ENCODE results near the gene DNMT3A. TPM values are rescaled to one million over a fixed set of nuclear protein-coding genes. Genes with fewer than 3 reads are reported as not detected.

Gene DNMT3A
- polyA plus RNA-seq, 2 donors, result 5.0 to 7.3 TPM

GRCh38 chr2:25339211-25339674, 2.5 kb downstream of the DNMT3A start:
- Histone ChIP-seq H3K27me3 (ENCODE audit: control insufficient read depth in 1 of 2, insufficient read depth in 2 of 2, low read length in 2 of 2) (no peaks in the 10 kb centered on the region), H3K4me1 (ENCODE audit: control insufficient read depth in 2 of 2, insufficient read depth in 2 of 2, low read length in 1 of 2) (peaks cover 2 to 11% of the 10 kb centered on the region in 2 donors), H3K4me3 (ENCODE audit: low read depth in 1 of 2, low read length in 2 of 2) (no peak overlapping the region), H3K27ac (ENCODE audit: low read depth in 2 of 2, low read length in 1 of 2) (no peak overlapping the region), H3K36me3 (ENCODE audit: control insufficient read depth in 2 of 2, insufficient read depth in 2 of 2, low read length in 1 of 2) (peaks cover 0 to 2% of the 10 kb centered on the region in 2 donors), H3K9me3 (ENCODE audit: control insufficient read depth in 2 of 2, insufficient read depth in 1 of 2, low read depth in 1 of 2, low read length in 1 of 2) (no peaks in the 10 kb centered on the region)
- 65 to 73% methylated on average over 7 to 8 of the region's 8 CpGs for WGBS, 2 donors

DNA sequence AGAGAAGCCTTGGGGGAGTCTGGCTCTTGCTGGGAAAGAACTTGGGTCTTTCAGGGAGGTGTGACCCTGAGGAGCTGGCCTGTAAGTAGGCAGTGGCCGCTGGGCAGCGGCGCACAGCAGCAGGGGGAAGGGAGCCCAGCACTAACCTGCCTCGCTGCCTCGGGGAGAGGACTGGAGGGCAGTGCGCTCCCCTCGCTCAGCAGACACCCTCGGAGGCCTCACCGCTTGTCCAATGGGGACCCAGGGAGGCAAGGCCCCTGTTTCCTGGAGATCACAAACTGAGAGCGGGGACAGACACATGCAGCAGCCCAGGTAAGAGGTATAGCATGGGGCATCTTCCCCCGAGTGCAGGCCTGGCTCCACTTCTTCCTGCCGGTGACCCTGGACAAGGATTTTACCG, 3.3 kb downstream of the DNMT3A start:
- 84 to 86% methylated on average over 13 of the region's 13 CpGs for WGBS, 2 donors
- H3K4me1 ChIP-seq (ENCODE audit: control insufficient read depth in 2 of 2, insufficient read depth in 2 of 2, low read length in 1 of 2), result peaks cover 2 to 11% of the 10 kb centered on the region in 2 donors
- H3K4me3 ChIP-seq (ENCODE audit: low read depth in 1 of 2, low read length in 2 of 2), result no peak overlapping the region
- no peak overlapping the region for H3K27ac ChIP-seq (ENCODE audit: low read depth in 2 of 2, low read length in 1 of 2)
- H3K9me3 ChIP-seq (ENCODE audit: control insufficient read depth in 2 of 2, insufficient read depth in 1 of 2, low read depth in 1 of 2, low read length in 1 of 2), result no peaks in the 10 kb centered on the region
- peaks cover 0 to 2% of the 10 kb centered on the region in 2 donors for H3K36me3 ChIP-seq (ENCODE audit: control insufficient read depth in 2 of 2, insufficient read depth in 2 of 2, low read length in 1 of 2)
- no peaks in the 10 kb centered on the region for H3K27me3 ChIP-seq (ENCODE audit: control insufficient read depth in 1 of 2, insufficient read depth in 2 of 2, low read length in 2 of 2)

GRCh38 chr2:25337891-25338290, 3.8 kb downstream of the DNMT3A start:
- Histone ChIP-seq H3K27me3 (ENCODE audit: control insufficient read depth in 1 of 2, insufficient read depth in 2 of 2, low read length in 2 of 2) (no peaks in the 10 kb centered on the region), H3K27ac (ENCODE audit: low read depth in 2 of 2, low read length in 1 of 2) (peak overlapping the region in 1 of 2 donors; percentile 11), H3K36me3 (ENCODE audit: control insufficient read depth in 2 of 2, insufficient read depth in 2 of 2, low read length in 1 of 2) (peaks cover 0 to 2% of the 10 kb centered on the region in 2 donors), H3K4me1 (ENCODE audit: control insufficient read depth in 2 of 2, insufficient read depth in 2 of 2, low read length in 1 of 2) (peaks cover 2 to 11% of the 10 kb centered on the region in 2 donors), H3K9me3 (ENCODE audit: control insufficient read depth in 2 of 2, insufficient read depth in 1 of 2, low read depth in 1 of 2, low read length in 1 of 2) (no peaks in the 10 kb centered on the region), H3K4me3 (ENCODE audit: low read depth in 1 of 2, low read length in 2 of 2) (no peak overlapping the region)
- WGBS, 2 donors, result 73 to 74% methylated on average over 7 of the region's 7 CpGs

- WGBS, 2 donors, result 63 to 73% methylated on average over 10 of the region's 10 CpGs
- no peak overlapping the region for H3K27ac ChIP-seq (ENCODE audit: low read depth in 2 of 2, low read length in 1 of 2)
- no peak overlapping the region for H3K4me3 ChIP-seq (ENCODE audit: low read depth in 1 of 2, low read length in 2 of 2)
- H3K27me3 ChIP-seq (ENCODE audit: control insufficient read depth in 1 of 2, insufficient read depth in 2 of 2, low read length in 2 of 2), result no peaks in the 10 kb centered on the region
- peaks cover 0 to 2% of the 10 kb centered on the region in 2 donors for H3K36me3 ChIP-seq (ENCODE audit: control insufficient read depth in 2 of 2, insufficient read depth in 2 of 2, low read length in 1 of 2)
- H3K4me1 ChIP-seq (ENCODE audit: control insufficient read depth in 2 of 2, insufficient read depth in 2 of 2, low read length in 1 of 2), result peaks cover 2 to 11% of the 10 kb centered on the region in 2 donors
- no peaks in the 10 kb centered on the region for H3K9me3 ChIP-seq (ENCODE audit: control insufficient read depth in 2 of 2, insufficient read depth in 1 of 2, low read depth in 1 of 2, low read length in 1 of 2)
Observed at GRCh38 chr2:25337276-25337675, 4.4 kb downstream of the DNMT3A start.

- 75 to 88% methylated on average over 10 of the region's 10 CpGs for WGBS, 2 donors
- Histone ChIP-seq H3K9me3 (ENCODE audit: control insufficient read depth in 2 of 2, insufficient read depth in 1 of 2, low read depth in 1 of 2, low read length in 1 of 2) (no peaks in the 10 kb centered on the region), H3K4me1 (ENCODE audit: control insufficient read depth in 2 of 2, insufficient read depth in 2 of 2, low read length in 1 of 2) (peaks cover 2 to 13% of the 10 kb centered on the region in 2 donors), H3K27me3 (ENCODE audit: control insufficient read depth in 1 of 2, insufficient read depth in 2 of 2, low read length in 2 of 2) (no peaks in the 10 kb centered on the region), H3K27ac (ENCODE audit: low read depth in 2 of 2, low read length in 1 of 2) (no peak overlapping the region), H3K36me3 (ENCODE audit: control insufficient read depth in 2 of 2, insufficient read depth in 2 of 2, low read length in 1 of 2) (peaks cover 0 to 2% of the 10 kb centered on the region in 2 donors), H3K4me3 (ENCODE audit: low read depth in 1 of 2, low read length in 2 of 2) (no peak overlapping the region)
Observed at GRCh38 chr2:25336383-25336841, 5.3 kb downstream of the DNMT3A start.

GRCh38 chr2:25335971-25336370, 5.8 kb downstream of the DNMT3A start:
- 66 to 73% methylated on average over 6 of the region's 6 CpGs for WGBS, 2 donors
- Histone ChIP-seq H3K36me3 (ENCODE audit: control insufficient read depth in 2 of 2, insufficient read depth in 2 of 2, low read length in 1 of 2) (peaks cover 0 to 2% of the 10 kb centered on the region in 2 donors), H3K4me1 (ENCODE audit: control insufficient read depth in 2 of 2, insufficient read depth in 2 of 2, low read length in 1 of 2) (peaks cover 2 to 14% of the 10 kb centered on the region in 2 donors), H3K4me3 (ENCODE audit: low read depth in 1 of 2, low read length in 2 of 2) (no peak overlapping the region), H3K27me3 (ENCODE audit: control insufficient read depth in 1 of 2, insufficient read depth in 2 of 2, low read length in 2 of 2) (no peaks in the 10 kb centered on the region), H3K27ac (ENCODE audit: low read depth in 2 of 2, low read length in 1 of 2) (no peak overlapping the region), H3K9me3 (ENCODE audit: control insufficient read depth in 2 of 2, insufficient read depth in 1 of 2, low read depth in 1 of 2, low read length in 1 of 2) (no peaks in the 10 kb centered on the region)

DNA sequence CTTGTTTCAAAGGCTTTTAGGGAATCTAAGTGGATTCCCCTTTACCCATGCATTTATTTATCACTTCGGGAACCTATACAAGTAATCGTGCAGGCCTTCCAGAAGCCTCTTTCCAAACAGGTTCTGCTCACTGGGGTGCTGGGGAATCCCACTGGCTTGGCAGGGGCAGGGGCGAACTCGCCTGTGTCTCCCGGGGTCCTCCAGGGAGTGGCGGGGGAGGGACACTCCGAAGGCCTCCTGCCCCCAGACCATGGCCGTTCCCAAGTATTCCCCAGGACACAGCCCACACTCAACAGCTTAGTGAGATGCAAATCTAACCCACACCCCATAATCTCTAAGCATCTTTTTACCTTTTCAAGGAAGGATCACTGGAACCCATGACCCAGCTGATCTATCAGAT, 6.5 kb downstream of the DNMT3A start:
- Histone ChIP-seq H3K9me3 (ENCODE audit: control insufficient read depth in 2 of 2, insufficient read depth in 1 of 2, low read depth in 1 of 2, low read length in 1 of 2) (no peaks in the 10 kb centered on the region), H3K4me3 (ENCODE audit: low read depth in 1 of 2, low read length in 2 of 2) (no peak overlapping the region), H3K27me3 (ENCODE audit: control insufficient read depth in 1 of 2, insufficient read depth in 2 of 2, low read length in 2 of 2) (no peaks in the 10 kb centered on the region), H3K27ac (ENCODE audit: low read depth in 2 of 2, low read length in 1 of 2) (no peak overlapping the region), H3K36me3 (ENCODE audit: control insufficient read depth in 2 of 2, insufficient read depth in 2 of 2, low read length in 1 of 2) (peaks cover 0 to 4% of the 10 kb centered on the region in 2 donors), H3K4me1 (ENCODE audit: control insufficient read depth in 2 of 2, insufficient read depth in 2 of 2, low read length in 1 of 2) (peaks cover 5 to 13% of the 10 kb centered on the region in 2 donors)
- 82% methylated on average over 8 of the region's 8 CpGs for WGBS, 2 donors

DNA sequence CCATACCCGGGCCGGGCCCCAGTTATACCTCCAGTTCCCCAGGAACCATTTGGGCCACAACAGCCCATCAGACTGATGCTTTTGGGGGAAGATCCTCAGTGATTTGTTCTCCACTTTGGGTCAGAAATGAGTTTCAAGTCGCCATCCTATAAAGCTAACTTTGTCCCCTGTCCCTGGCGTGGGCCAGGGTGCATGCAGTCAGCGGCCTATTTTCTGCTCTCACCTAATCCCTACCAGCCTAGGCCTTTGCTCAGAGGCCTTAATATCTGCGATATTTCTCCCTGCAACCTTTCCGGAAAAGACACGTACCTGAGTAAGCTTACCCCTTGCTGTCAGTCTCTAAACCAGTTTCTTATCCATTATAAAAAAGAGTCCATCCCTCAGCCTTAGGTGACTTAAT, 7.2 kb downstream of the DNMT3A start:
- H3K27me3 ChIP-seq (ENCODE audit: control insufficient read depth in 1 of 2, insufficient read depth in 2 of 2, low read length in 2 of 2), result no peaks in the 10 kb centered on the region
- no peak overlapping the region for H3K4me3 ChIP-seq (ENCODE audit: low read depth in 1 of 2, low read length in 2 of 2)
- H3K27ac ChIP-seq (ENCODE audit: low read depth in 2 of 2, low read length in 1 of 2), result no peak overlapping the region
- H3K4me1 ChIP-seq (ENCODE audit: control insufficient read depth in 2 of 2, insufficient read depth in 2 of 2, low read length in 1 of 2), result peaks cover 3 to 7% of the 10 kb centered on the region in 2 donors
- peaks cover 0 to 4% of the 10 kb centered on the region in 2 donors for H3K36me3 ChIP-seq (ENCODE audit: control insufficient read depth in 2 of 2, insufficient read depth in 2 of 2, low read length in 1 of 2)
- no peaks in the 10 kb centered on the region for H3K9me3 ChIP-seq (ENCODE audit: control insufficient read depth in 2 of 2, insufficient read depth in 1 of 2, low read depth in 1 of 2, low read length in 1 of 2)
- 80 to 87% methylated on average over 8 of the region's 8 CpGs for WGBS, 2 donors

DNA sequence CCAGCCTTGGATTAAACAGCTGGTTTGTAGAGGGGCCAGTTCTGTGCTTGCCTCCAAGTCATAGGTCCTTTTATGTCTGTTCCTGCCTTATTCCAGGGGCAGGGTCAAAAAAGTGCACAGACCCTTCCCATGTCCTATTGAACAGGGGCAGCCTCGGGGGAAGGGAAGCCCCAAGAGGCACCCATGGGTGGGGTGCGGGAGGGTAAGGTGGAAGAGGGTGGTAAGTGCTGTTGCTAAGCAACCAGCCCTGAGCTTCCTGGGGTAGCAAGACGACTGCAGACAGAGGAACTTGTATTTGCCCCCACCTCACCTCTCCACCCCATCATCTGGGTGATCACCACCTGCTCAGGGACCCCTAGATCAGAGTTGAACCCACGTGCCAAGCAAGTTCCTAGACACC, 7.7 kb downstream of the DNMT3A start:
- H3K27ac ChIP-seq (ENCODE audit: low read depth in 2 of 2, low read length in 1 of 2), result no peak overlapping the region
- H3K4me3 ChIP-seq (ENCODE audit: low read depth in 1 of 2, low read length in 2 of 2), result no peak overlapping the region
- no peaks in the 10 kb centered on the region for H3K9me3 ChIP-seq (ENCODE audit: control insufficient read depth in 2 of 2, insufficient read depth in 1 of 2, low read depth in 1 of 2, low read length in 1 of 2)
- 61 to 65% methylated on average over 4 of the region's 4 CpGs for WGBS, 2 donors
- no peaks in the 10 kb centered on the region for H3K27me3 ChIP-seq (ENCODE audit: control insufficient read depth in 1 of 2, insufficient read depth in 2 of 2, low read length in 2 of 2)
- H3K36me3 ChIP-seq (ENCODE audit: control insufficient read depth in 2 of 2, insufficient read depth in 2 of 2, low read length in 1 of 2), result peaks cover 0 to 4% of the 10 kb centered on the region in 2 donors
- H3K4me1 ChIP-seq (ENCODE audit: control insufficient read depth in 2 of 2, insufficient read depth in 2 of 2, low read length in 1 of 2), result peaks cover 3 to 5% of the 10 kb centered on the region in 2 donors

GRCh38 chr2:25332571-25332970, 9.2 kb downstream of the DNMT3A start:
- no peak overlapping the region for H3K27ac ChIP-seq (ENCODE audit: low read depth in 2 of 2, low read length in 1 of 2)
- no peaks in the 10 kb centered on the region for H3K9me3 ChIP-seq (ENCODE audit: control insufficient read depth in 2 of 2, insufficient read depth in 1 of 2, low read depth in 1 of 2, low read length in 1 of 2)
- H3K27me3 ChIP-seq (ENCODE audit: control insufficient read depth in 1 of 2, insufficient read depth in 2 of 2, low read length in 2 of 2), result no peaks in the 10 kb centered on the region
- H3K36me3 ChIP-seq (ENCODE audit: control insufficient read depth in 2 of 2, insufficient read depth in 2 of 2, low read length in 1 of 2), result peaks cover 0 to 2% of the 10 kb centered on the region in 2 donors
- 64 to 67% methylated on average over 9 of the region's 9 CpGs for WGBS, 2 donors
- peaks cover 3 to 5% of the 10 kb centered on the region in 2 donors for H3K4me1 ChIP-seq (ENCODE audit: control insufficient read depth in 2 of 2, insufficient read depth in 2 of 2, low read length in 1 of 2)
- no peak overlapping the region for H3K4me3 ChIP-seq (ENCODE audit: low read depth in 1 of 2, low read length in 2 of 2)
